H1 (cell line): ENCODE measurements around the gene CTRL.

Source experiments
- CHD2 ChIP-seq: IDR thresholded peaks from 2 replicates; pipeline ENCODE4 v1.6.1; 2012; ENCODE audit warnings: low read length, improper control_type of control experiment
- CREB1 ChIP-seq: IDR thresholded peaks from 2 replicates; pipeline ENCODE4 v1.6.1; 2012; ENCODE audit warnings: inconsistent platforms
- EP300 ChIP-seq, 2 experiments: IDR thresholded peaks; 1 replicate in 1 of 2; 2 replicates in 1 of 2; pipeline ENCODE4 v1.6.1; 2011 to 2012; ENCODE audit warnings: low read depth in 2 of 2, low read length in 2 of 2, mild to moderate bottlenecking in 2 of 2, borderline replicate concordance in 1 of 2, inconsistent platforms in 1 of 2, moderate library complexity in 1 of 2
- GABPA ChIP-seq: IDR thresholded peaks from 2 replicates; pipeline ENCODE4 v1.6.1; 2011; ENCODE audit warnings: mild to moderate bottlenecking, low read length, moderate library complexity, borderline replicate concordance; ENCODE audit not compliant: insufficient read depth
- GTF2F1 ChIP-seq: IDR thresholded peaks from 2 replicates; pipeline ENCODE4 v1.6.1; 2012; ENCODE audit warnings: low read depth, low read length, improper control_type of control experiment, borderline replicate concordance
- NANOG ChIP-seq: IDR thresholded peaks from 2 replicates; pipeline ENCODE4 v1.6.1; 2011; ENCODE audit warnings: low read length, low read depth, mild to moderate bottlenecking, inconsistent platforms; ENCODE audit not compliant: insufficient read depth, poor library complexity, severe bottlenecking
- POLR2A ChIP-seq, 2 experiments: IDR thresholded peaks; 1 replicate in 1 of 2; 2 replicates in 1 of 2; pipeline ENCODE4 v1.6.1; 2011; ENCODE audit warnings: low read depth in 2 of 2, low read length in 2 of 2, mild to moderate bottlenecking in 2 of 2; ENCODE audit errors: control extremely low read depth in 1 of 2
- POLR2AphosphoS5 ChIP-seq: IDR thresholded peaks from 2 replicates; pipeline ENCODE4 v1.6.1; 2011; ENCODE audit warnings: low read depth, low read length
- RBBP5 ChIP-seq: IDR thresholded peaks from 2 replicates; pipeline ENCODE4 v1.7.1; 2012; ENCODE audit warnings: low read depth, mild to moderate bottlenecking, inconsistent platforms, low read length, moderate library complexity, borderline replicate concordance
- TEAD4 ChIP-seq: IDR thresholded peaks from 2 replicates; pipeline ENCODE4 v1.6.1; 2012; ENCODE audit warnings: low read depth, low read length, inconsistent platforms, mixed read lengths
- YY1 ChIP-seq: IDR thresholded peaks from 2 replicates; pipeline ENCODE4 v1.6.1; 2011; ENCODE audit warnings: low read depth, mild to moderate bottlenecking, low read length
- ZNF274 ChIP-seq: IDR thresholded peaks from 2 replicates; pipeline ENCODE4 v1.7.0; 2012; ENCODE audit warnings: low read length, borderline replicate concordance; ENCODE audit errors: extremely low read depth
- TF ChIP-seq, protein P1 (sequence below), 3 experiments: IDR thresholded peaks; 1 replicate in 2 of 3; 2 replicates in 1 of 3; pipeline versions ENCODE4 v1.5.1 to v1.6.1; 2011; ENCODE audit warnings: low read length in 3 of 3, mild to moderate bottlenecking in 3 of 3, inconsistent platforms in 2 of 3, low read depth in 1 of 3, moderate library complexity in 1 of 3; ENCODE audit not compliant: insufficient read depth in 1 of 3; ENCODE audit errors: control extremely low read depth in 1 of 3
- TF ChIP-seq, protein P2 (sequence below): IDR thresholded peaks from 2 replicates; pipeline ENCODE4 v1.6.1; 2012; ENCODE audit warnings: inconsistent platforms

DNA sequence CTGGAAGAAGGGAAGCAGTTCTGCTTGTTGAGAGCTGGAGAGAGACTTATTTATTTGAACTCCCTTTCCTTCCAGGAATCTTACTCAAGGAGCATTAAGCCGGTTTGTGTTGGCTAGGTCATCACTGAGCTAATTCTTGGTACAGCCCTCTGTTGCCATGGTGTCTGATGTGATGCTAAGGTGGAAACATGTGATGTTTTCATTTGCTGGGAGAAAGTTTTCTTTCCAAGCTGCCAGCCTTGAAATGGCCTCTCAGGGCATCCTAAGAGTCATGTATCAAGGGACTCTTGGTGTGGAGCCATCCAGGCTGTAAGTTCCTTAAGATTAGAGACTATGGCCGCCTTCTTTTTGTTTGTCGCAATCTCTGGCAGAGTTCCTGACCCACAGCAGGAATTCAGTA lies 34.4 kb downstream of the CTRL start:
- TF ChIP-seq YY1 = no peak
- TF ChIP-seq, protein P1, sequence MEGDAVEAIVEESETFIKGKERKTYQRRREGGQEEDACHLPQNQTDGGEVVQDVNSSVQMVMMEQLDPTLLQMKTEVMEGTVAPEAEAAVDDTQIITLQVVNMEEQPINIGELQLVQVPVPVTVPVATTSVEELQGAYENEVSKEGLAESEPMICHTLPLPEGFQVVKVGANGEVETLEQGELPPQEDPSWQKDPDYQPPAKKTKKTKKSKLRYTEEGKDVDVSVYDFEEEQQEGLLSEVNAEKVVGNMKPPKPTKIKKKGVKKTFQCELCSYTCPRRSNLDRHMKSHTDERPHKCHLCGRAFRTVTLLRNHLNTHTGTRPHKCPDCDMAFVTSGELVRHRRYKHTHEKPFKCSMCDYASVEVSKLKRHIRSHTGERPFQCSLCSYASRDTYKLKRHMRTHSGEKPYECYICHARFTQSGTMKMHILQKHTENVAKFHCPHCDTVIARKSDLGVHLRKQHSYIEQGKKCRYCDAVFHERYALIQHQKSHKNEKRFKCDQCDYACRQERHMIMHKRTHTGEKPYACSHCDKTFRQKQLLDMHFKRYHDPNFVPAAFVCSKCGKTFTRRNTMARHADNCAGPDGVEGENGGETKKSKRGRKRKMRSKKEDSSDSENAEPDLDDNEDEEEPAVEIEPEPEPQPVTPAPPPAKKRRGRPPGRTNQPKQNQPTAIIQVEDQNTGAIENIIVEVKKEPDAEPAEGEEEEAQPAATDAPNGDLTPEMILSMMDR (IDR thresholded peaks at IDR 0.05; ENCODE audit: control extremely low read depth in 1 of 3, insufficient read depth in 1 of 3, low read depth in 1 of 3, low read length in 3 of 3) = no peak
- no peak for TF ChIP-seq CHD2
- no peak for TF ChIP-seq GTF2F1
- TF ChIP-seq, protein P2, sequence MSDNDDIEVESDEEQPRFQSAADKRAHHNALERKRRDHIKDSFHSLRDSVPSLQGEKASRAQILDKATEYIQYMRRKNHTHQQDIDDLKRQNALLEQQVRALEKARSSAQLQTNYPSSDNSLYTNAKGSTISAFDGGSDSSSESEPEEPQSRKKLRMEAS = no peak
- TF ChIP-seq NANOG = no peak
- no peak for TF ChIP-seq POLR2A (IDR thresholded peaks at IDR 0.05; ENCODE audit: control extremely low read depth in 1 of 2, low read depth in 2 of 2, low read length in 2 of 2)
- TF ChIP-seq TEAD4 = no peak
- TF ChIP-seq CREB1 = no peak
- no peak for TF ChIP-seq RBBP5
- TF ChIP-seq GABPA = no peak
- no peak for TF ChIP-seq EP300 (IDR thresholded peaks at IDR 0.05; ENCODE audit: borderline replicate concordance in 1 of 2, low read depth in 2 of 2, low read length in 2 of 2)
- no peak for TF ChIP-seq ZNF274
- no peak for TF ChIP-seq POLR2AphosphoS5
